Measurements from ENCODE around the gene MAMLD1. TPM values are rescaled to one million over a fixed set of nuclear protein-coding genes. Genes with fewer than 3 reads are reported as not detected.

Gene MAMLD1
- total and polyA plus RNA-seq, 12 donors, result 1.2 to 4.2 (median 2.3) TPM

- Histone ChIP-seq H3K9me3 (no peaks in the 10 kb centered on the region), H3K4me1 (peaks cover 0 to 20% (median 0%) of the 10 kb centered on the region in 9 donors), H3K27me3 (no peaks in the 10 kb centered on the region), H3K27ac (peak overlapping the region in 6 of 10 donors; percentile 31 to 64 (median 53)), H3K36me3 (no peaks in the 10 kb centered on the region), H3K4me3 (no peak overlapping the region)
- DNase-seq (no peak), ATAC-seq (peak in 5 of 8 donors; percentile 24 to 81 (median 66))
- TF ChIP-seq CTCF (IDR thresholded peaks at IDR 0.05), result no peak
- intact Hi-C loops (cut with DNase I), result no loop called here
Measured at GRCh38 chrX:150454083-150454482, 91.0 kb downstream of the MAMLD1 start.

GRCh38 chrX:150454508-150455214 is 91.5 kb downstream of the MAMLD1 start:
- TF ChIP-seq CTCF (IDR thresholded peaks at IDR 0.05), result no peak
- WGBS, 2 donors, result 67 to 92% methylated on average over 5 of the region's 5 CpGs
- Histone ChIP-seq H3K4me1 (peaks cover 0 to 20% (median 0%) of the 10 kb centered on the region in 9 donors), H3K27me3 (no peaks in the 10 kb centered on the region), H3K9me3 (no peaks in the 10 kb centered on the region), H3K36me3 (no peaks in the 10 kb centered on the region), H3K4me3 (no peak overlapping the region), H3K27ac (peak overlapping the region in 1 of 10 donors; percentile 55)
- ATAC-seq (no peak), DNase-seq (no peak)
- intact Hi-C loops (cut with DNase I), result no loop called here

GRCh38 chrX:150455215-150455608 is 92.1 kb downstream of the MAMLD1 start:
- Histone ChIP-seq H3K4me3 (no peak overlapping the region), H3K4me1 (peaks cover 0 to 20% (median 0%) of the 10 kb centered on the region in 9 donors), H3K27ac (no peak overlapping the region), H3K36me3 (no peaks in the 10 kb centered on the region), H3K9me3 (no peaks in the 10 kb centered on the region), H3K27me3 (no peaks in the 10 kb centered on the region)
- intact Hi-C loops (cut with DNase I), result no loop called here
- ATAC-seq, result no peak
- DNase-seq, result no peak
- TF ChIP-seq CTCF (IDR thresholded peaks at IDR 0.05), result no peak
- 90 to 92% methylated on average over 3 of the region's 3 CpGs for WGBS, 2 donors

GRCh38 chrX:150456466-150456865 is 93.3 kb downstream of the MAMLD1 start:
- no peaks in the 10 kb centered on the region for H3K27me3 ChIP-seq
- H3K4me1 ChIP-seq, result peaks cover 0 to 9% (median 0%) of the 10 kb centered on the region in 9 donors
- no peak for TF ChIP-seq CTCF (IDR thresholded peaks at IDR 0.05)
- H3K9me3 ChIP-seq, result no peaks in the 10 kb centered on the region
- intact Hi-C loops (cut with DNase I), result no loop called here
- no peak for DNase-seq
- no peak overlapping the region for H3K27ac ChIP-seq
- WGBS, 2 donors, result 90 to 97% methylated on average over 6 of the region's 6 CpGs
- no peak overlapping the region for H3K4me3 ChIP-seq
- H3K36me3 ChIP-seq, result no peaks in the 10 kb centered on the region
- no peak for ATAC-seq

Data from heart right ventricle (tissue), 16 donors.